Measurements from ENCODE around the gene DNAJC21.

Gene DNAJC21

DNA sequence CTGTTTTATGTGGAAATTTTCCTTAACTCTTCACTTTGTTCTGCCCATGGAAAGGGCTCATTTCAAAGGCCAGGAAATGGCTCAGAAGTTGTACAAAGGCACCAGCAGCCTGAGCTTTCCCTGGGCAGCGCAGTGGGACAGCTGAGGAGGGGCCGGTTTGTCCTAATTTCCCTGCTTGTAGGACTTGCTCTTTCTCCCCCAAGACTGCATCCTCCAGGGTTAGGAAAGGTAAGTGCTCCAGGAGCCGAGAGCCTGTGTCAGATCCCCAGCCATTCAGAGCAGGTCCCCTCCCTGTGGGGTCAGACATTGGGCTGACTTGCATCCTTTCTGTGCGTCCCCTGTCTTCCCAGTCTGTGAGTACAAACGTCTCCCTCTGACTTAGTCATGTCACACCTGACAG, 74.8 kb downstream of the DNAJC21 start:
- TF ChIP-seq, protein P1, sequence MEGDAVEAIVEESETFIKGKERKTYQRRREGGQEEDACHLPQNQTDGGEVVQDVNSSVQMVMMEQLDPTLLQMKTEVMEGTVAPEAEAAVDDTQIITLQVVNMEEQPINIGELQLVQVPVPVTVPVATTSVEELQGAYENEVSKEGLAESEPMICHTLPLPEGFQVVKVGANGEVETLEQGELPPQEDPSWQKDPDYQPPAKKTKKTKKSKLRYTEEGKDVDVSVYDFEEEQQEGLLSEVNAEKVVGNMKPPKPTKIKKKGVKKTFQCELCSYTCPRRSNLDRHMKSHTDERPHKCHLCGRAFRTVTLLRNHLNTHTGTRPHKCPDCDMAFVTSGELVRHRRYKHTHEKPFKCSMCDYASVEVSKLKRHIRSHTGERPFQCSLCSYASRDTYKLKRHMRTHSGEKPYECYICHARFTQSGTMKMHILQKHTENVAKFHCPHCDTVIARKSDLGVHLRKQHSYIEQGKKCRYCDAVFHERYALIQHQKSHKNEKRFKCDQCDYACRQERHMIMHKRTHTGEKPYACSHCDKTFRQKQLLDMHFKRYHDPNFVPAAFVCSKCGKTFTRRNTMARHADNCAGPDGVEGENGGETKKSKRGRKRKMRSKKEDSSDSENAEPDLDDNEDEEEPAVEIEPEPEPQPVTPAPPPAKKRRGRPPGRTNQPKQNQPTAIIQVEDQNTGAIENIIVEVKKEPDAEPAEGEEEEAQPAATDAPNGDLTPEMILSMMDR (IDR thresholded peaks at IDR 0.05): no peak
- no peaks in the 10 kb centered on the region for H3K4me1 ChIP-seq (ENCODE audit: control insufficient read depth in 1 of 2, insufficient read depth in 1 of 2, low read depth in 1 of 2, low read length in 1 of 2)
- no peaks in the 10 kb centered on the region for H3K9me3 ChIP-seq
- no peak overlapping the region for H3K4me3 ChIP-seq (ENCODE audit: low read depth in 1 of 2, low read length in 1 of 2)
- peaks cover 4% of the 10 kb centered on the region for H3K27me3 ChIP-seq
- no peaks in the 10 kb centered on the region for H3K36me3 ChIP-seq
- H3K27ac ChIP-seq: no peak overlapping the region

DNA sequence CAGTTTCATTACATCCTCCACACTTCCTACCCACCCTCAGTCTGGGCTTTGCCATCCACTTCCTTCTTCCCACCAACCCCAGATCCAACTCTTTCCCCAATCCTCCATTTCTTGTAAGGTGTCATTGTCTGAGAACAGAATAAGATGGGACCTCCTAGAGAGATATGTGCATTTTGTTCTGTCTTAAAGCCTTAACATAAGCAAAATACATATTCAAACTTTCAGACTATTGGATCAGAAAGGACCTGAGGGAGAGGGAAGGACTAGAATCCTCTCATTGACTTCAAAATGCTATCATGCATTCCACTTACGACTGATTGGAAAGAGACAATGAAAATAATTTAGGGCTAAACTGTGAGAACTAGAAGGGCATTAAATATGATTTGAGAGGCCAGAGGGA, 75.4 kb downstream of the DNAJC21 start:
- peaks cover 4% of the 10 kb centered on the region for H3K27me3 ChIP-seq
- H3K36me3 ChIP-seq: no peaks in the 10 kb centered on the region
- no peak overlapping the region for H3K27ac ChIP-seq
- H3K4me3 ChIP-seq (ENCODE audit: low read depth in 1 of 2, low read length in 1 of 2): no peak overlapping the region
- TF ChIP-seq, protein P1 (IDR thresholded peaks at IDR 0.05): no peak
- no peaks in the 10 kb centered on the region for H3K4me1 ChIP-seq (ENCODE audit: control insufficient read depth in 1 of 2, insufficient read depth in 1 of 2, low read depth in 1 of 2, low read length in 1 of 2)
- H3K9me3 ChIP-seq: no peaks in the 10 kb centered on the region
